PFSK-1 (cell line): Measurements from ENCODE around the gene TNFSF11.

ENCODE experiments used
- FOXP2 ChIP-seq: optimal IDR thresholded peaks from 2 replicates; pipeline ENCODE3; 2011; ENCODE audit warnings: borderline replicate concordance, control low read depth, inconsistent platforms; ENCODE audit not compliant: insufficient read depth; ENCODE audit errors: extremely low read length, extremely low read depth
- POLR2AphosphoS5 ChIP-seq: IDR thresholded peaks from 2 replicates; pipeline ENCODE4 v1.6.1; 2012; ENCODE audit warnings: low read depth, mild to moderate bottlenecking, control low read depth, low read length, moderate library complexity
- SIN3A ChIP-seq: IDR thresholded peaks from 2 replicates; pipeline ENCODE4 v1.6.1; 2012; ENCODE audit warnings: mild to moderate bottlenecking, low read length, moderate library complexity, borderline replicate concordance; ENCODE audit not compliant: insufficient read depth
- TAF1 ChIP-seq: IDR thresholded peaks from 2 replicates; pipeline ENCODE4 v1.6.1; 2012; ENCODE audit warnings: low read length, control low read depth, borderline replicate concordance; ENCODE audit not compliant: insufficient read depth
- TF ChIP-seq, protein P1 (sequence below), 2 experiments: IDR thresholded peaks; 2 replicates each; pipeline versions ENCODE4 v1.6.1 to v1.8.0; 2011 to 2012; ENCODE audit warnings: low read depth in 2 of 2, low read length in 2 of 2, control low read depth in 1 of 2, inconsistent platforms in 1 of 2, mild to moderate bottlenecking in 1 of 2, moderate library complexity in 1 of 2; ENCODE audit not compliant: insufficient read depth in 1 of 2

Gene TNFSF11

DNA sequence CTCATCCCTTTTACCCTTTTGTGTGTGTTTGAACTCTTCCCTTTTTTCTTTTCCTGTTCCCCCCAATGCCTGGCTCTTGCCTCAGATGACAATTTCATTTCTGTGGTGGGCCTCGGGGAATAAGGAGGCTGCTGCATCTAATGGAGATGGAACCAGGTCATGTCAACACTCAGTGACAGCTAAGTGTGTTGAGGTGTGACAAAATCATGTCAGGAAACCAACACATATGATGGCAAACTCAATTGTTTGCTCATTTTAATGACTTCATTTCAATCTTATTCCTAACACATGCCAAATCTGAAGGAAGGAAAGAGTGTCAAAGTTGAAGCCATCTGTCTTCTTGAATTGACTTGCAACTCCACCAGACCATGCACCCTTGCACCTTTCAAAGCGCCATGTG lies 36.7 kb downstream of the TNFSF11 start:
- no peak for TF ChIP-seq POLR2AphosphoS5
- no peak for TF ChIP-seq FOXP2
- TF ChIP-seq TAF1: no peak
- TF ChIP-seq SIN3A: no peak
- TF ChIP-seq, protein P1, sequence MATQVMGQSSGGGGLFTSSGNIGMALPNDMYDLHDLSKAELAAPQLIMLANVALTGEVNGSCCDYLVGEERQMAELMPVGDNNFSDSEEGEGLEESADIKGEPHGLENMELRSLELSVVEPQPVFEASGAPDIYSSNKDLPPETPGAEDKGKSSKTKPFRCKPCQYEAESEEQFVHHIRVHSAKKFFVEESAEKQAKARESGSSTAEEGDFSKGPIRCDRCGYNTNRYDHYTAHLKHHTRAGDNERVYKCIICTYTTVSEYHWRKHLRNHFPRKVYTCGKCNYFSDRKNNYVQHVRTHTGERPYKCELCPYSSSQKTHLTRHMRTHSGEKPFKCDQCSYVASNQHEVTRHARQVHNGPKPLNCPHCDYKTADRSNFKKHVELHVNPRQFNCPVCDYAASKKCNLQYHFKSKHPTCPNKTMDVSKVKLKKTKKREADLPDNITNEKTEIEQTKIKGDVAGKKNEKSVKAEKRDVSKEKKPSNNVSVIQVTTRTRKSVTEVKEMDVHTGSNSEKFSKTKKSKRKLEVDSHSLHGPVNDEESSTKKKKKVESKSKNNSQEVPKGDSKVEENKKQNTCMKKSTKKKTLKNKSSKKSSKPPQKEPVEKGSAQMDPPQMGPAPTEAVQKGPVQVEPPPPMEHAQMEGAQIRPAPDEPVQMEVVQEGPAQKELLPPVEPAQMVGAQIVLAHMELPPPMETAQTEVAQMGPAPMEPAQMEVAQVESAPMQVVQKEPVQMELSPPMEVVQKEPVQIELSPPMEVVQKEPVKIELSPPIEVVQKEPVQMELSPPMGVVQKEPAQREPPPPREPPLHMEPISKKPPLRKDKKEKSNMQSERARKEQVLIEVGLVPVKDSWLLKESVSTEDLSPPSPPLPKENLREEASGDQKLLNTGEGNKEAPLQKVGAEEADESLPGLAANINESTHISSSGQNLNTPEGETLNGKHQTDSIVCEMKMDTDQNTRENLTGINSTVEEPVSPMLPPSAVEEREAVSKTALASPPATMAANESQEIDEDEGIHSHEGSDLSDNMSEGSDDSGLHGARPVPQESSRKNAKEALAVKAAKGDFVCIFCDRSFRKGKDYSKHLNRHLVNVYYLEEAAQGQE (IDR thresholded peaks at IDR 0.05; ENCODE audit: insufficient read depth in 1 of 2, low read depth in 2 of 2, low read length in 2 of 2): no peak

DNA sequence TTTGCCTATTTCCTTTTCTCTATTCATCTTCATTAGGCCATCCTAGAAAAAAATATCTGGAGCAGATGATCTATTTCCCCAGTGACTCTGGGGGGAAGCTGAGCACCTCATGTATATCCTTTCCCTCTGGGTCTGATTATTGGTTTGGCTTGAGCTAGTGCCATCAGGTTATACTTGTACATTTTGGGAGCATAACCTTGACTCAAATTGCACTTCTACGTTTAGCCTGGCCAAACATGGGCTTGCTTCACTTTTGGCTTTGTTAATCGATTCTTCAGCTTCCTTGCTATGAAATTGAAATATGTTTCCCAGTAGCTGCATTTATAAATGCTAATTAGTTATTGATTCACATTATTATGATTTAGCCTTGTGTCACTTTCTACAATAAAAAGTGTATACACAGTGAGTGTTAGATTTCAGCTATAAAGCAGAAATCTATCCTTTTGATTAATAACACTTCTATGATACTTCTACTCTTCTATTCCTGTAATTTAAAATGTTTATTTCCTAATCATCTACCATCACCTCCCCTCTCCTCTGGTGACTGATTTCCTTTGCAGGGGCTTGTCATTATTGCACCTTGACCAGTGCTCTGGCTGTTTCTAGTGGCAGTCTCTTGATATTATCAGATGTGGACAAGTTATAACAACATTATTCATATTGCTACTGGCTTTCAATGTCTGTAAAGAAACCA lies 37.3 kb downstream of the TNFSF11 start:
- TF ChIP-seq TAF1 (no peak), POLR2AphosphoS5 (no peak)

DNA sequence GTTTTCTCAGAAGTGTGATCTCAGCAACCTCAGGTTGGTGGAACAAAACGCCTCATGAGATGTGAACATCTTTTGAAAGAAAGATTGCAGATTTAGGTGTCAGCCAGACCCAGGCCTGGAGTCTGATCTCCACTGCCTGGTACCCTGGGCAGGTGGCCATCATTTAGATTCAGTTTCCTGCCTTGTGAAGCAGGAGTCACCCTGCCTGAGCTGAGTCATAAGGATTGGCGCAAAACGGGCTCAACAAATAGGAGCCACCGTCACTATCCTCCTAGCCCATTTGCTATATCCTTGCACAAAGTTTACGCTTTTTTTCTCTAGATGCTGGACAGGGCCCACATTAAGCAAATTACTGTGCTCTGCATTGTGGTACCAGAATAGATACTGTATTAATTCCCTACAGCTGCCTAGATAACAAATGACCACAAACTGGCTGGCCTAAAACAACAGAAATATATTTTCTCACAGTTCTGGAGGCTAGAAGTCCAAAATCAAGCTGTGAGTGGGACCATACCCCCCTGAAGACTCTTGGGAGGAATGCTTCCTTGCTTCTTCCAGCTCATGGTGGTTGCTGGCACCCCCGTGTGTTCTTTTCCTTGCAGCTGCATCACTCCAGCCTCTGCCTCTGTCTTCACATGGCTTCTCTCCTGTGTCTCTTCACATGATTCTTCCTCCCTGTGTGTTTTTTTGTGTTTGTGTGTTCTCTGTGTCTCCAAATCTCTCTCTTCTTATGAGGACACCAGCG lies 38.2 kb downstream of the TNFSF11 start:
- TF ChIP-seq, protein P1 (IDR thresholded peaks at IDR 0.05; ENCODE audit: insufficient read depth in 1 of 2, low read depth in 2 of 2, low read length in 2 of 2): no peak
- TF ChIP-seq SIN3A (no peak), POLR2AphosphoS5 (no peak), TAF1 (no peak), FOXP2 (no peak)

GRCh38 chr13:42614436-42615035 lies 40.6 kb downstream of the TNFSF11 start:
- TF ChIP-seq SIN3A: no peak
- TF ChIP-seq POLR2AphosphoS5: no peak
- TF ChIP-seq, protein P1 (IDR thresholded peaks at IDR 0.05; ENCODE audit: insufficient read depth in 1 of 2, low read depth in 2 of 2, low read length in 2 of 2): no peak
- TF ChIP-seq FOXP2: no peak
- TF ChIP-seq TAF1: no peak

DNA sequence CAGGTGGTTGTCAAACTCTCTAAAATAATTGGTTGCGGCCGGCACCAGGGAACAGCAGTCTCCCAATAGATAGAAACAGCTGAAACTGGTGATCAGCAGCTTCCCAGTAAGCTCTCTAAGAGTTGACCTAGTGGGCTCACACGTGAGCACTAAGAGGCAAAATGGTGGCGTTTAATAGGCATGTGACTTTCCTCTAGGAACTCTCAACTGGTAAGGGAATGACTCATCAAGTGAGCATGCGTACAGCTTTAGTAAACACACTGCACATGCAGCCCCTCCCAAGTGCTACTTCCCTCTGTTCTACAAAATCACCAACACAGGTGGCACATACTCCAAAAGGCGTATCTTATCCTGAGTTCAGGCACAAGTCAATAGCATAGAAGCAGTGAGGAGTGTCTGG lies 41.7 kb downstream of the TNFSF11 start:
- no peak for TF ChIP-seq SIN3A

- no peak for TF ChIP-seq POLR2AphosphoS5
These were observed 43.3 kb downstream of the TNFSF11 start for GRCh38 chr13:42617221-42617620.
